GM06990 (cell line): ENCODE measurements around the gene ENOX1.
"Not testable (repeated sequence)": the region's sequence is repeated elsewhere in the genome, so short reads cannot be mapped to it uniquely, and the experiment has no call there.

Experiments used
- DNase-seq: peaks from one replicate; pipeline ENCODE4 v3.0.0-alpha.2; 2011; ENCODE audit not compliant: insufficient read length; ENCODE audit errors: extremely low read depth
- H3K27me3 ChIP-seq: replicated peaks from 2 replicates; pipeline ENCODE4 v1.6.0; 2011; ENCODE audit warnings: low read length; ENCODE audit not compliant: control insufficient read depth, insufficient read depth
- H3K36me3 ChIP-seq: 2 replicates; pipeline ENCODE4 v1.5.1; 2011; ENCODE audit warnings: low read length; ENCODE audit not compliant: control insufficient read depth, insufficient read depth
- H3K4me3 ChIP-seq: replicated peaks from 2 replicates; pipeline ENCODE4 v1.5.1; 2011; ENCODE audit warnings: low read depth, mild to moderate bottlenecking, control low read depth, low read length
- CTCF ChIP-seq: IDR thresholded peaks from 2 replicates; pipeline ENCODE4 v1.5.1; 2011; ENCODE audit warnings: low read length, control low read depth, mild to moderate bottlenecking, inconsistent platforms; ENCODE audit not compliant: insufficient read depth, poor library complexity, severe bottlenecking

ENOX1 gene

GRCh38 chr13:43428545-43429296, 358.1 kb downstream of the ENOX1 start:
- H3K4me3 ChIP-seq, result no peak overlapping the region
- TF ChIP-seq CTCF, result no peak
- H3K36me3 ChIP-seq, result no peaks in the 10 kb centered on the region
- no peaks in the 10 kb centered on the region for H3K27me3 ChIP-seq
- no peak for DNase-seq

- TF ChIP-seq CTCF, result no peak
- H3K27me3 ChIP-seq, result no peaks in the 10 kb centered on the region
- no peaks in the 10 kb centered on the region for H3K36me3 ChIP-seq
- H3K4me3 ChIP-seq, result no peak overlapping the region
- no peak for DNase-seq
Observed at GRCh38 chr13:43426355-43426754, 360.4 kb downstream of the ENOX1 start.

- Histone ChIP-seq H3K27me3 (no peaks in the 10 kb centered on the region), H3K4me3 (no peak overlapping the region), H3K36me3 (no peaks in the 10 kb centered on the region)
- TF ChIP-seq CTCF, result no peak
- DNase-seq, result no peak
Observed at GRCh38 chr13:43425234-43425633, 361.5 kb downstream of the ENOX1 start.

GRCh38 chr13:43424412-43424811, 362.4 kb downstream of the ENOX1 start:
- no peak for DNase-seq
- no peak overlapping the region for H3K4me3 ChIP-seq
- TF ChIP-seq CTCF, result no peak
- no peaks in the 10 kb centered on the region for H3K27me3 ChIP-seq
- no peaks in the 10 kb centered on the region for H3K36me3 ChIP-seq

- no peak for TF ChIP-seq CTCF
- Histone ChIP-seq H3K27me3 (no peaks in the 10 kb centered on the region), H3K36me3 (no peaks in the 10 kb centered on the region), H3K4me3 (no peak overlapping the region)
- no peak for DNase-seq
Observed at GRCh38 chr13:43422116-43422515, 364.7 kb downstream of the ENOX1 start.

- not testable (repeated sequence) for H3K4me3 ChIP-seq, H3K36me3 ChIP-seq, H3K27me3 ChIP-seq, DNase-seq
Observed at GRCh38 chr13:43416842-43417241, 369.9 kb downstream of the ENOX1 start.

GRCh38 chr13:43416408-43416807, 370.4 kb downstream of the ENOX1 start:
- DNase-seq, H3K27me3 ChIP-seq, H3K4me3 ChIP-seq, H3K36me3 ChIP-seq: not testable (repeated sequence)

- DNase-seq, H3K4me3 ChIP-seq, H3K36me3 ChIP-seq, H3K27me3 ChIP-seq: not testable (repeated sequence)
Observed at GRCh38 chr13:43415903-43416391, 370.8 kb downstream of the ENOX1 start.
